ENCODE measurements around the gene ERAP2. TPM values are rescaled to one million over a fixed set of nuclear protein-coding genes. Genes with fewer than 3 reads are reported as not detected.

Gene ERAP2
- total RNA-seq, 1 donor from 2014 or later = 10.7 TPM

- no peak for DNase-seq (ENCODE audit: low spot score)
These were observed 82.7 kb downstream of the ERAP2 start for GRCh38 chr5:96958977-96959376.

- no peak for DNase-seq (ENCODE audit: low spot score)
These were observed 84.8 kb downstream of the ERAP2 start for GRCh38 chr5:96961053-96961452.

- no peak for DNase-seq (ENCODE audit: low spot score)
These were observed 86.3 kb downstream of the ERAP2 start for GRCh38 chr5:96962540-96962991.

- no peak for DNase-seq (ENCODE audit: low spot score)
These were observed 87.0 kb downstream of the ERAP2 start for GRCh38 chr5:96963267-96963666.

GRCh38 chr5:96966801-96967200, 90.5 kb downstream of the ERAP2 start:
- no peak for DNase-seq (ENCODE audit: low spot score)

GRCh38 chr5:96967400-96967799, 91.1 kb downstream of the ERAP2 start:
- no peak for DNase-seq (ENCODE audit: low spot score)

- no peak for DNase-seq (ENCODE audit: low spot score)
These were observed 91.8 kb downstream of the ERAP2 start for GRCh38 chr5:96968074-96968473.

- no peak for DNase-seq (ENCODE audit: low spot score)
These were observed 92.3 kb downstream of the ERAP2 start for GRCh38 chr5:96968614-96969013.

Other genes starting within 250 kb of the ERAP2 start
- gene CAST, start 214.1 kb upstream of the ERAP2 start, total RNA-seq = 299 TPM
- gene ERAP1, start 68.6 kb upstream of the ERAP2 start, total RNA-seq = 85.1 TPM
- gene LNPEP, start 59.6 kb downstream of the ERAP2 start, total RNA-seq = 132 TPM